ENCODE measurements around the gene PDZRN4.

PDZRN4 gene

GRCh38 chr12:41356181-41356580, 168.1 kb downstream of the PDZRN4 start:
- Histone ChIP-seq H3K36me3 (ENCODE audit: control insufficient read depth, insufficient read depth, low read length) (no peaks in the 10 kb centered on the region), H3K9ac (ENCODE audit: low read length) (no peak overlapping the region), H2BK120ac (ENCODE audit: low read depth, low read length) (no peak overlapping the region), H4K5ac (ENCODE audit: low read length) (no peak overlapping the region), H2AK5ac (ENCODE audit: low read length) (no peak overlapping the region), H3K23ac (ENCODE audit: low read length) (no peak overlapping the region), H3K79me1 (ENCODE audit: low read length) (no peaks in the 10 kb centered on the region), H3K27me3 (ENCODE audit: insufficient read depth, low read length, poor library complexity) (no peaks in the 10 kb centered on the region), H3K4me1 (ENCODE audit: control insufficient read depth, low read depth, low read length) (no peaks in the 10 kb centered on the region), H2BK15ac (replicated peaks; ENCODE audit: low read depth) (no peak overlapping the region), H3K27ac (ENCODE audit: low read depth, low read length) (no peak overlapping the region), H2BK5ac (ENCODE audit: low read length) (no peak overlapping the region), H3K4ac (ENCODE audit: low read depth, low read length) (no peak overlapping the region), H3K56ac (ENCODE audit: low read length) (no peak overlapping the region), H3K79me2 (ENCODE audit: control insufficient read depth, insufficient read depth, low read length) (no peaks in the 10 kb centered on the region), H3K18ac (ENCODE audit: low read length) (no peak overlapping the region), H3K4me3 (ENCODE audit: low read length) (no peak overlapping the region), H4K8ac (ENCODE audit: low read depth, low read length) (no peak overlapping the region), H3K4me2 (ENCODE audit: low read length) (no peak overlapping the region)
- DNase-seq: no peak

GRCh38 chr12:41361738-41362137, 173.6 kb downstream of the PDZRN4 start:
- H3K4me1 ChIP-seq (ENCODE audit: control insufficient read depth, low read depth, low read length): peaks cover 5% of the 10 kb centered on the region
- no peak overlapping the region for H3K4me3 ChIP-seq (ENCODE audit: low read length)
- H2BK15ac ChIP-seq (replicated peaks; ENCODE audit: low read depth): no peak overlapping the region
- peak overlapping the region; percentile 36 for H3K56ac ChIP-seq (ENCODE audit: low read length)
- no peak overlapping the region for H2AK5ac ChIP-seq (ENCODE audit: low read length)
- H3K79me2 ChIP-seq (ENCODE audit: control insufficient read depth, insufficient read depth, low read length): no peaks in the 10 kb centered on the region
- H4K5ac ChIP-seq (ENCODE audit: low read length): no peak overlapping the region
- no peak overlapping the region for H3K18ac ChIP-seq (ENCODE audit: low read length)
- H3K4ac ChIP-seq (ENCODE audit: low read depth, low read length): no peak overlapping the region
- H3K4me2 ChIP-seq (ENCODE audit: low read length): no peak overlapping the region
- DNase-seq: peak; percentile 15
- H3K27ac ChIP-seq (ENCODE audit: low read depth, low read length): no peak overlapping the region
- no peak overlapping the region for H3K9ac ChIP-seq (ENCODE audit: low read length)
- no peaks in the 10 kb centered on the region for H3K79me1 ChIP-seq (ENCODE audit: low read length)
- WGBS (ENCODE audit: extremely low coverage, insufficient coverage, low lambda C conversion rate): no CpG with 5 or more reads among the region's 7 CpGs
- no peak overlapping the region for H3K23ac ChIP-seq (ENCODE audit: low read length)
- H2BK120ac ChIP-seq (ENCODE audit: low read depth, low read length): no peak overlapping the region
- H4K8ac ChIP-seq (ENCODE audit: low read depth, low read length): no peak overlapping the region
- no peak overlapping the region for H2BK5ac ChIP-seq (ENCODE audit: low read length)
- no peaks in the 10 kb centered on the region for H3K36me3 ChIP-seq (ENCODE audit: control insufficient read depth, insufficient read depth, low read length)
- no peaks in the 10 kb centered on the region for H3K27me3 ChIP-seq (ENCODE audit: insufficient read depth, low read length, poor library complexity)

- no peak overlapping the region for H3K27ac ChIP-seq (ENCODE audit: low read depth, low read length)
- no peak overlapping the region for H3K23ac ChIP-seq (ENCODE audit: low read length)
- no peak overlapping the region for H2AK5ac ChIP-seq (ENCODE audit: low read length)
- H2BK5ac ChIP-seq (ENCODE audit: low read length): no peak overlapping the region
- no peak overlapping the region for H3K56ac ChIP-seq (ENCODE audit: low read length)
- DNase-seq: no peak
- H3K9ac ChIP-seq (ENCODE audit: low read length): no peak overlapping the region
- H4K5ac ChIP-seq (ENCODE audit: low read length): no peak overlapping the region
- H4K8ac ChIP-seq (ENCODE audit: low read depth, low read length): no peak overlapping the region
- H3K4me1 ChIP-seq (ENCODE audit: control insufficient read depth, low read depth, low read length): peaks cover 5% of the 10 kb centered on the region
- no peak overlapping the region for H2BK120ac ChIP-seq (ENCODE audit: low read depth, low read length)
- H3K27me3 ChIP-seq (ENCODE audit: insufficient read depth, low read length, poor library complexity): no peaks in the 10 kb centered on the region
- H3K18ac ChIP-seq (ENCODE audit: low read length): no peak overlapping the region
- H3K79me2 ChIP-seq (ENCODE audit: control insufficient read depth, insufficient read depth, low read length): no peaks in the 10 kb centered on the region
- no peak overlapping the region for H3K4ac ChIP-seq (ENCODE audit: low read depth, low read length)
- H3K4me2 ChIP-seq (ENCODE audit: low read length): no peak overlapping the region
- no peaks in the 10 kb centered on the region for H3K79me1 ChIP-seq (ENCODE audit: low read length)
- H2BK15ac ChIP-seq (replicated peaks; ENCODE audit: low read depth): no peak overlapping the region
- WGBS (ENCODE audit: extremely low coverage, insufficient coverage, low lambda C conversion rate): no CpG with 5 or more reads among the region's 1 CpG
- H3K36me3 ChIP-seq (ENCODE audit: control insufficient read depth, insufficient read depth, low read length): no peaks in the 10 kb centered on the region
- H3K4me3 ChIP-seq (ENCODE audit: low read length): no peak overlapping the region
Measured at GRCh38 chr12:41362510-41362909, 174.4 kb downstream of the PDZRN4 start.

- no peak overlapping the region for H3K18ac ChIP-seq (ENCODE audit: low read length)
- H3K79me2 ChIP-seq (ENCODE audit: control insufficient read depth, insufficient read depth, low read length): no peaks in the 10 kb centered on the region
- H2BK15ac ChIP-seq (replicated peaks; ENCODE audit: low read depth): no peak overlapping the region
- peaks cover 5% of the 10 kb centered on the region for H3K4me1 ChIP-seq (ENCODE audit: control insufficient read depth, low read depth, low read length)
- no peak overlapping the region for H3K4me3 ChIP-seq (ENCODE audit: low read length)
- no peaks in the 10 kb centered on the region for H3K36me3 ChIP-seq (ENCODE audit: control insufficient read depth, insufficient read depth, low read length)
- DNase-seq: no peak
- no peak overlapping the region for H3K27ac ChIP-seq (ENCODE audit: low read depth, low read length)
- no peak overlapping the region for H3K56ac ChIP-seq (ENCODE audit: low read length)
- no peak overlapping the region for H2AK5ac ChIP-seq (ENCODE audit: low read length)
- H3K23ac ChIP-seq (ENCODE audit: low read length): no peak overlapping the region
- no peak overlapping the region for H2BK120ac ChIP-seq (ENCODE audit: low read depth, low read length)
- H4K8ac ChIP-seq (ENCODE audit: low read depth, low read length): no peak overlapping the region
- H3K9ac ChIP-seq (ENCODE audit: low read length): no peak overlapping the region
- H2BK5ac ChIP-seq (ENCODE audit: low read length): no peak overlapping the region
- no peak overlapping the region for H4K5ac ChIP-seq (ENCODE audit: low read length)
- no peaks in the 10 kb centered on the region for H3K79me1 ChIP-seq (ENCODE audit: low read length)
- H3K27me3 ChIP-seq (ENCODE audit: insufficient read depth, low read length, poor library complexity): no peaks in the 10 kb centered on the region
- no peak overlapping the region for H3K4ac ChIP-seq (ENCODE audit: low read depth, low read length)
- no peak overlapping the region for H3K4me2 ChIP-seq (ENCODE audit: low read length)
Measured at GRCh38 chr12:41362931-41363330, 174.8 kb downstream of the PDZRN4 start.

GRCh38 chr12:41364211-41364610, 176.1 kb downstream of the PDZRN4 start:
- Histone ChIP-seq H4K5ac (ENCODE audit: low read length) (no peak overlapping the region), H3K4me3 (ENCODE audit: low read length) (no peak overlapping the region), H3K4me1 (ENCODE audit: control insufficient read depth, low read depth, low read length) (peaks cover 5% of the 10 kb centered on the region), H3K27ac (ENCODE audit: low read depth, low read length) (no peak overlapping the region), H3K79me2 (ENCODE audit: control insufficient read depth, insufficient read depth, low read length) (no peaks in the 10 kb centered on the region), H4K8ac (ENCODE audit: low read depth, low read length) (no peak overlapping the region), H3K79me1 (ENCODE audit: low read length) (no peaks in the 10 kb centered on the region), H2AK5ac (ENCODE audit: low read length) (no peak overlapping the region), H3K36me3 (ENCODE audit: control insufficient read depth, insufficient read depth, low read length) (no peaks in the 10 kb centered on the region), H2BK120ac (ENCODE audit: low read depth, low read length) (no peak overlapping the region), H3K27me3 (ENCODE audit: insufficient read depth, low read length, poor library complexity) (no peaks in the 10 kb centered on the region), H3K56ac (ENCODE audit: low read length) (no peak overlapping the region), H2BK5ac (ENCODE audit: low read length) (no peak overlapping the region), H3K9ac (ENCODE audit: low read length) (no peak overlapping the region), H2BK15ac (replicated peaks; ENCODE audit: low read depth) (no peak overlapping the region), H3K4ac (ENCODE audit: low read depth, low read length) (no peak overlapping the region), H3K18ac (ENCODE audit: low read length) (no peak overlapping the region), H3K4me2 (ENCODE audit: low read length) (no peak overlapping the region), H3K23ac (ENCODE audit: low read length) (no peak overlapping the region)
- DNase-seq: no peak
- no CpG with 5 or more reads among the region's 1 CpG for WGBS (ENCODE audit: extremely low coverage, insufficient coverage, low lambda C conversion rate)

GRCh38 chr12:41365653-41366171, 177.6 kb downstream of the PDZRN4 start:
- Histone ChIP-seq H2AK5ac (ENCODE audit: low read length) (no peak overlapping the region), H3K9ac (ENCODE audit: low read length) (no peak overlapping the region), H3K18ac (ENCODE audit: low read length) (no peak overlapping the region), H3K27ac (ENCODE audit: low read depth, low read length) (peak overlapping the region; percentile 2), H3K4me3 (ENCODE audit: low read length) (no peak overlapping the region), H3K79me1 (ENCODE audit: low read length) (no peaks in the 10 kb centered on the region), H2BK5ac (ENCODE audit: low read length) (no peak overlapping the region), H3K27me3 (ENCODE audit: insufficient read depth, low read length, poor library complexity) (no peaks in the 10 kb centered on the region), H3K4ac (ENCODE audit: low read depth, low read length) (no peak overlapping the region), H3K56ac (ENCODE audit: low read length) (no peak overlapping the region), H3K79me2 (ENCODE audit: control insufficient read depth, insufficient read depth, low read length) (no peaks in the 10 kb centered on the region), H2BK15ac (replicated peaks; ENCODE audit: low read depth) (no peak overlapping the region), H4K8ac (ENCODE audit: low read depth, low read length) (no peak overlapping the region), H3K4me1 (ENCODE audit: control insufficient read depth, low read depth, low read length) (peaks cover 5% of the 10 kb centered on the region), H2BK120ac (ENCODE audit: low read depth, low read length) (no peak overlapping the region), H3K36me3 (ENCODE audit: control insufficient read depth, insufficient read depth, low read length) (no peaks in the 10 kb centered on the region), H3K4me2 (ENCODE audit: low read length) (no peak overlapping the region), H3K23ac (ENCODE audit: low read length) (no peak overlapping the region), H4K5ac (ENCODE audit: low read length) (no peak overlapping the region)
- DNase-seq: peak; percentile 88
- no CpG with 5 or more reads among the region's 2 CpGs for WGBS (ENCODE audit: extremely low coverage, insufficient coverage, low lambda C conversion rate)

Data from mesendoderm (in vitro differentiated cells).